ENCODE data around the gene ZBTB18.

The ZBTB18 gene

DNA sequence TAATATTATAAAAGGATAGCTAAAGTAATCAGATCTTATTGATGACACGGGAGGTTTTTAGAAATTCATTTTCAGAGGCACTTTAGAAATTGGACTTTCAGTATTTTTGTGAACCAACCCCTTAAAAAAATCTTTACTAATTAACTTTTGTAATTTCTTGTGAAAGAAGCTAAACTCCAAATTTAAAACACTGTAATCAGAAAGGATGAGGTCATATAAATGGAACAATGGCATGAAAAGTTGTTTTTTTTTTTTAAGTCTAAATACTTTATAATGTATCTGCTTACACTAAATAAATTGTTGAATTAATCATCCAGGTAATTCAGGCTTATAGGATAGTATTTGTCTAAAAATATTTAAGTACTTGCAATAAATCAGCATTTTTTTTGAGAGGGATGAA, 9.0 kb downstream of the ZBTB18 start:
- in situ Hi-C loops (cut with MboI; ENCODE audit: low sequenced_read_pairs): no loop called here
- H3K4me1 ChIP-seq: peaks cover 27% of the 10 kb centered on the region
- H3K36me3 ChIP-seq (replicated peaks): no peaks in the 10 kb centered on the region; the same call in 1 of the 2 replicates
- H3K27me3 ChIP-seq (ENCODE audit: low read depth): no peaks in the 10 kb centered on the region
- DNase-seq (ENCODE audit: low spot score in 2 of 2): no peak
- H3K9me3 ChIP-seq: no peaks in the 10 kb centered on the region
- no peak overlapping the region for H3K4me3 ChIP-seq

DNA sequence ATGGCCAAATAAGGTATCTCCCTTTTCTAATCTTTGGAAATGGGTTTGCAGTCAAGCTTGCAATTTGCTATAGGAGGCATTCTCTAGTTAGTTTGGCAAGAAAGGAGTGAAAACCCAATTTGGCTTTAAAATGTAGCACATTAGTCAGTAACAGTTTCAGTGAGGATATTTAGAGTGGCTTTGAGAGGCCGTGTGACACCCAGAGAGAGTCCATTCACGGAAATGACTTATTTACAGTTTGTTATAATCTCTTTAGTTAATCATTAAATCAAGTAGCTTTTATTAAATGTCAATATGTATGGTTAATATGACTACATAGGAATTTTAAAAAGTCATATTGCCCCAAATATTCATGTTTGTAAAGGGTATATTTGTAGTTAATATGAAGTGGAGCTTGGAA, 9.6 kb downstream of the ZBTB18 start:
- Histone ChIP-seq H3K36me3 (replicated peaks) (no peaks in the 10 kb centered on the region; the same call in 1 of the 2 replicates), H3K27me3 (ENCODE audit: low read depth) (no peaks in the 10 kb centered on the region), H3K4me1 (peaks cover 26% of the 10 kb centered on the region), H3K4me3 (no peak overlapping the region), H3K9me3 (no peaks in the 10 kb centered on the region)
- in situ Hi-C loops (cut with MboI; ENCODE audit: low sequenced_read_pairs): no loop called here
- no peak for DNase-seq (ENCODE audit: low spot score in 2 of 2)

DNA sequence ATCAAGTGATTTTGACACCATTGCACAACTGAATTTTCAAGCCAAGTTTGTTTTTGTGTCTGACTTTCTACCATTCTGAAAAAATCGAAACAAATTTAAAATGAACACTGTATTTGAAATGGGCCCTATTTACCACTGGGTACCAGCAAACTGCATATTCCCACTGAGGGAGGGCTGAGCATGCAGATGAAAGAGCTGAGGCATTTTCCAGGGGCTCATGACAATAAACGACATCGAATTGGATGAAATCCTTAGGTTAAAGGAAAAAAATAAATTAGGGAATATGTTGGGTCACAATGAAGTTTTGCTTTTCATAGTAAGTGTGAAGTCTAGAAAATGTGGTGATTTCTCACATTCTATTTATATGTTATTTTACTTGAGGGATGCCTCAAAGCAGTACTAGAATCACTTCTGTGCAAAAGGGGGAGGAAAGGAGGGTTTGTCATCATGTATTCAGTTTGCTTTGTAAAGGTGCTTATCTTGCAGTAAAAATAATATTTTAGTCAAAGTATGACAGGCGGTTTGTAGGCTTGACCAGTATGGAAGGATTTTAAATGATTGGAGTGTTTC, 11.2 kb downstream of the ZBTB18 start:
- Histone ChIP-seq H3K36me3 (replicated peaks) (no peaks in the 10 kb centered on the region; the same call in 1 of the 2 replicates), H3K4me1 (peaks cover 14% of the 10 kb centered on the region), H3K27me3 (ENCODE audit: low read depth) (no peaks in the 10 kb centered on the region), H3K9me3 (no peaks in the 10 kb centered on the region), H3K4me3 (no peak overlapping the region)
- DNase-seq (ENCODE audit: low spot score in 2 of 2): no peak
- in situ Hi-C loops (cut with MboI; ENCODE audit: low sequenced_read_pairs): no loop called here

DNA sequence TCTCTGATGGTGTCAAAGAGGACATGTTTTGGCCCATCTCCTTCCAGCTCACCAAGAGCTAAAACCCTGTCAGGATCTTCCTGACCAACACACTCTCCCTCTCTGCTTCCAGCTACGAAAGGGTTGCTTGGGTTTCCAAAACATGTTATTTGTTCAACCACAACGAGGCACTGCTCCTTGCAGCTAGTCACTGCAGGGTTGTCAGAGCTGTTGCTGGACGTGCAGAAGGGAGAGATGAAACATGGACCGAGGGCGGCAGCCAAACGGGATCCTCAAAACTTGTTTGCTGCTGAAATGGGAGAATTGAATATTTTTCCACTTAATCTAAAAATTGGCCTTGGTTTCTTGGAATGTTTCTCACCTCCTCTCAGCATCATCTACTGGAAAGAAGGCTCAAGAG, 12.4 kb downstream of the ZBTB18 start:
- in situ Hi-C loops (cut with MboI; ENCODE audit: low sequenced_read_pairs): no loop called here
- no peak overlapping the region for H3K4me3 ChIP-seq
- peaks cover 14% of the 10 kb centered on the region for H3K4me1 ChIP-seq

DNA sequence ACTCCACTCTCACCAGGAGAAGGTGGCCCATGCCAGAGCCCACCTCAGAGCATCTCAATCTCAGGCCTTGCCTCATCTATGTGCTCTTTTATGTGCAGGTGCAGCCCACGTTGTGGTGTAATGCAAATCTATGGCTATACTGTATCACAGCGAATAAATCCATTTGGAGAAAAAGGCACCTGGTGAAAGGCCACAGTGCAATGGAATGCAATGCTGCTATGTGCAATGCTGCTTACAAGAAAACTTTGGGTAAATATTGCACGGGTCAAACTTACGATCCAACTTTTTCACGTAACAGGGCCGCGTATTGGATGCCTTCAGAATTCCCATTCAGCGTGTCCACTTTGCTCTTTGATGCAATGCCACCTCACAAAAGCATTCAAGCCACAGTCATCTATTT, 13.5 kb downstream of the ZBTB18 start:
- H3K36me3 ChIP-seq (replicated peaks): no peaks in the 10 kb centered on the region
- peaks cover 11% of the 10 kb centered on the region for H3K4me1 ChIP-seq
- H3K27me3 ChIP-seq (ENCODE audit: low read depth): no peaks in the 10 kb centered on the region
- no peak overlapping the region for H3K4me3 ChIP-seq
- no peaks in the 10 kb centered on the region for H3K9me3 ChIP-seq
- in situ Hi-C loops (cut with MboI; ENCODE audit: low sequenced_read_pairs): no loop called here
- no peak for DNase-seq (ENCODE audit: low spot score in 2 of 2)

More for the DNA sequence above, 12.4 kb downstream of the ZBTB18 start:
- DNase-seq (ENCODE audit: low spot score in 2 of 2): no peak
- Histone ChIP-seq H3K27me3 (ENCODE audit: low read depth) (no peaks in the 10 kb centered on the region), H3K36me3 (replicated peaks) (no peaks in the 10 kb centered on the region), H3K9me3 (no peaks in the 10 kb centered on the region)

DNA sequence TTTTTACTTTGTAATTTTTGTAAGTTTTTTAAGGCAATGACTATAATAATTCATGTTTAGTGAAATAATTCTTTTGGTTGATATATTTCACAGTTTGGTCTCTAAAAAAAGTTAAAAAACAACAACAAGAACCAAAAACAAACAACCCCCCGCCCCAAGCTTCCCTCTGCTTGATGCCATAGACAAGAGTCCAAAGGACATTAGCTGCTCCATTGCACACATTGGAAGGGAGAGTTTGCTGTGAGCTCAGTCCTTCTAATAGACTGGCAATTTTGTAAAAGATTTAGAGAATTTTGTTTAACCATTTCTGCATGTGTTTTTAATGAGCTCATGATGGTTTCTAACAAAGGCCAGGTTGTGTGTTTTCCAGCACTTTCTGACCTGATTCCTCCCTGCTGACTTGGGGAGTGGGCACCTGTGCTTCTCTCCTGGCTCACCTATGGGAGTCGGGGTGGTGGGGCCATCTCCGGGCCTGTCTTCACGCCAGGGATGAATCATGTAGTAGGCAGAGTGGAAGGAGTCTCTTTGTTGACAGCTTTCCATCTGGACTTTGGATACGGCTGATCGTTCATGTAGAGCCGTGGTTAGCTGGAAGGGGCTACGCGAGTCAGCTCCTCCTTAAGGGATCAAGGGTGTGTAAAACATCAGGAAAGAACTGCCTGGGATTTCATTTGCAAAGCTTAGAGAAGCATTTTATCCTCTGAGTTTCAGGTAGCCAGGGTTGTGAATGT, 14.1 kb downstream of the ZBTB18 start:
- Histone ChIP-seq H3K4me3 (no peak overlapping the region), H3K36me3 (replicated peaks) (no peaks in the 10 kb centered on the region), H3K27me3 (ENCODE audit: low read depth) (no peaks in the 10 kb centered on the region), H3K9me3 (no peaks in the 10 kb centered on the region), H3K4me1 (peaks cover 5% of the 10 kb centered on the region)
- DNase-seq (ENCODE audit: low spot score in 2 of 2): no peak
- in situ Hi-C loops (cut with MboI; ENCODE audit: low sequenced_read_pairs): no loop called here

DNA sequence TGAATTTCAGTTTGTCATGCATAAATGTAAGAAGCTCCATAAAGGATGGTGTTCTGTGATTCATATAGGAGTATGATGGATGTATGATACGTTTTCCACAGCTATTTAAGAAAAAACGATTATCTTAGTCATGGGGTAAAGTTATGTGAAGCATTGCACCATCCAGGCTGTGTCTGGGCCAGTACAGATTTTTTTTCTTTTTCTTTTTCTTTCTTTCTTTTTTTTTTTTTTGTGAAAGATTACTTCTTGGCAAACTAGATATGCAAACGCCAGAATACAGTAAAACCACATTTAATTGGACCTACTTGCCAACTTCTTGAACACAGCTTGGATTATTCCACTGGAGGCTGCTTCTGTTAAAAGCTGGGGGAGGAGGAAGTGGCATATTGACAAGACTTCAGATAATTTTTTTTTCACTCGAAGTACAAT, 14.9 kb downstream of the ZBTB18 start:
- Histone ChIP-seq H3K9me3 (no peaks in the 10 kb centered on the region), H3K36me3 (replicated peaks) (no peaks in the 10 kb centered on the region), H3K27me3 (ENCODE audit: low read depth) (no peaks in the 10 kb centered on the region), H3K4me3 (no peak overlapping the region), H3K4me1 (peaks cover 5% of the 10 kb centered on the region; the same call in 1 of the 2 replicates)
- DNase-seq (ENCODE audit: low spot score in 2 of 2): no peak
- in situ Hi-C loops (cut with MboI; ENCODE audit: low sequenced_read_pairs): no loop called here

DNA sequence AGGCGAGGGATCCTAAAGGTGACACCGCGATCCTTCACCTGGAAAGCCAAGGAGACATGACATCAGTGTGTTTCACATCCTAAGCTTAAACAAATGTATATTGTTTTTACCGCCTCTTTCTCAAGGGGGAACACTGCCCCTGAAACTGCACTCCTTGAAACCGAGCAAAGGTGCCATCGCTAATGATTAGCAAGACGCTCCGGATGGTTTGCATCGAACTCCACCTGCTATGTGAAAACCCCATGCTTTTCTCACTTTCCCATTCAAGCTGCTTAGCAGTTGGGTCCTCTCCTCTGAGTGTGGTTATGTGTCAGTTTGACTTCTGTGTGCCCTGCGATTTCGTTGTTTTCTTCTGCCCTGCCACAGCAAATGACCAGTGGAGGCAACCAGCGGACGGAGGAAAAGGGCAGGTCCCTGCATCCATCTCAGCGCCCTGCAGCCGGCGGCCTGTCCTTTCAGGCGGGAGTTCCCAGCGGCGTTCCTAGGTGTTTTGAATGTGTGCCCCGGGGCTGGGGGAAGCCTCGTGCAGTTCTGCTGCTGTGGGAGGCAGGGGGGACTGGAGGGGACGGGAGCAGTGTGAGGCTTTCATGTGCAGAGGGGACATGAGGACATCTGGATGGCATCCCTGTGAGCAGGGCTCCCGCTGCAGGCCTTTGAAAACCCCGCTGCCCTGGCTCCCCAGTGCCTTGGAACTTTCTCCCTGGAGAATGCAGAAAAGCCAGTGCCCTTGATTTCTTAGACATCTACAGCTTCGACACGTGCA, 16.1 kb downstream of the ZBTB18 start:
- Histone ChIP-seq H3K4me1 (peaks cover 5% of the 10 kb centered on the region; the same call in 1 of the 2 replicates), H3K4me3 (no peak overlapping the region), H3K9me3 (no peaks in the 10 kb centered on the region), H3K36me3 (replicated peaks) (no peaks in the 10 kb centered on the region), H3K27me3 (ENCODE audit: low read depth) (no peaks in the 10 kb centered on the region)
- no peak for DNase-seq (ENCODE audit: low spot score in 2 of 2)
- in situ Hi-C loops (cut with MboI; ENCODE audit: low sequenced_read_pairs): no loop called here

DNA sequence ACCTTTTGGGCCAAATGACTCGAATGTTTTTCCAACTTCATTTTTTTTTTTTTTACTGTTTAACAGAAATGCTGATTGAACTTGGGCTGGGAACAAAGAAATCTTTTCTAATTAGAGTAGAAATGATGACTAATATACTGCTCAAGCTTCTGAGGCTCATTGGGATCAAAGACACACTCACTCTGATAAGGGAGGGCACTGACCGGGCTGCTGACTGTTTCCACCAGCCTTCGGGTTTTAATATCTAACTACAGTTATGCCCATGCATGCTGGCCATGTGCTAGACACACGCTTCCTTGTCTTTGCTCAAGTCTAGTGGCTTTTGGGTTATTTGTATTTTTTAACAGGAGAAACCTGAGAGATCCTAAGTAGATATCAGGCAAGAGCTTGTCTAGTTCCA, 16.8 kb downstream of the ZBTB18 start:
- Histone ChIP-seq H3K27me3 (ENCODE audit: low read depth) (no peaks in the 10 kb centered on the region), H3K9me3 (no peaks in the 10 kb centered on the region)
- no peak for DNase-seq (ENCODE audit: low spot score in 2 of 2)

DNA sequence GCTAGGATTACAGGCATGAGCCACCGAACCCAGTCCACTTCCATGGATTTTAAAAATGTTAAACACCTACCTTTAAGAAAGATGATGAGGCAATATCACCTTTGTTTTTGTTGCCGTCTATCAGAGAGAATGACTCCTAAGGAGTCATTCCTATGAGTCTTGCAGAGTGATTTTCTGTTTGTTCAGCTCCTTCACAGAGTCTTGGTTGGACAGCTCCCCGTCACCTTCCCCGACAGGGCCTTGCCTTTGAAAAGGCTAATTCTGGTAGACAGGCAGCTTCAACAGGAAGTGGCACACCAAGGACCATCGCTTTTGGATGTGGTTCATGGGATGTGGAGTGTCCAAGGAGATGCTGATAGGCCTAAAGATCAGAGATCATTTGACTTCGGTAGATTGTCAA, 17.5 kb downstream of the ZBTB18 start:
- Histone ChIP-seq H3K4me1 (no peaks in the 10 kb centered on the region), H3K9me3 (no peaks in the 10 kb centered on the region), H3K27me3 (ENCODE audit: low read depth) (no peaks in the 10 kb centered on the region), H3K4me3 (no peak overlapping the region), H3K36me3 (replicated peaks) (no peaks in the 10 kb centered on the region)
- no peak for DNase-seq (ENCODE audit: low spot score in 2 of 2)
- in situ Hi-C loops (cut with MboI; ENCODE audit: low sequenced_read_pairs): no loop called here

More for the DNA sequence above, 16.8 kb downstream of the ZBTB18 start:
- Histone ChIP-seq H3K4me3 (no peak overlapping the region), H3K4me1 (no peaks in the 10 kb centered on the region; the same call in 1 of the 2 replicates), H3K36me3 (replicated peaks) (no peaks in the 10 kb centered on the region)
- in situ Hi-C loops (cut with MboI; ENCODE audit: low sequenced_read_pairs): no loop called here

DNA sequence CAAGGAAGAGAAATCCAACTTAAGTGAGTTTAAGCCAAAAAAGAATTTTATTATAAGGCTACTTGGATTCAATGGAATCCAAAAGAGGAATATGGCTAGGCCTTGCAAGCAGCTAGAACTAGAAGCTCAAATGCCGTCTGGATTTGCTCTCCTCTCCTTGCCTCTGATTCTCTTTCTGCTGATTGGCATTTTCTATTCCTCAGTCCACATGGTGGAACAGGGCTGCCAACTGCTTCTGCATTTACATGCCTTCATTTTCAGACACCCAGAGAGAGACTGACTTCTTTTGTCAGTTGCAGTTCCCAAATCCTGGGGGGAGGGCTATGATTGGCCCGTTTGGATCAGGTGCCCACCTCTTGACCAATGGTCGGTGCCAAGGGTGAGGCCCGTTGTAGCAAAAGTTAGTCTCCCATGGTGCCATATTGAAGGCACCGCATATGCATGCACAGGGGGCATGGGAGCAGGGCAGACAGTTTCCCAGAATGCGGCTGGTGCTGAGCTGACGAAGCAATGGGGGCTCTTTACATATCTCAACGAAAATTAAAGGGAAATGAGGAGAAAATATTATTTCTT, 18.3 kb downstream of the ZBTB18 start:
- H3K36me3 ChIP-seq (replicated peaks): no peaks in the 10 kb centered on the region
- in situ Hi-C loops (cut with MboI; ENCODE audit: low sequenced_read_pairs): no loop called here
- no peaks in the 10 kb centered on the region for H3K9me3 ChIP-seq
- H3K27me3 ChIP-seq (ENCODE audit: low read depth): no peaks in the 10 kb centered on the region
- DNase-seq (ENCODE audit: low spot score in 2 of 2): no peak
- H3K4me3 ChIP-seq: no peak overlapping the region
- no peaks in the 10 kb centered on the region for H3K4me1 ChIP-seq

DNA sequence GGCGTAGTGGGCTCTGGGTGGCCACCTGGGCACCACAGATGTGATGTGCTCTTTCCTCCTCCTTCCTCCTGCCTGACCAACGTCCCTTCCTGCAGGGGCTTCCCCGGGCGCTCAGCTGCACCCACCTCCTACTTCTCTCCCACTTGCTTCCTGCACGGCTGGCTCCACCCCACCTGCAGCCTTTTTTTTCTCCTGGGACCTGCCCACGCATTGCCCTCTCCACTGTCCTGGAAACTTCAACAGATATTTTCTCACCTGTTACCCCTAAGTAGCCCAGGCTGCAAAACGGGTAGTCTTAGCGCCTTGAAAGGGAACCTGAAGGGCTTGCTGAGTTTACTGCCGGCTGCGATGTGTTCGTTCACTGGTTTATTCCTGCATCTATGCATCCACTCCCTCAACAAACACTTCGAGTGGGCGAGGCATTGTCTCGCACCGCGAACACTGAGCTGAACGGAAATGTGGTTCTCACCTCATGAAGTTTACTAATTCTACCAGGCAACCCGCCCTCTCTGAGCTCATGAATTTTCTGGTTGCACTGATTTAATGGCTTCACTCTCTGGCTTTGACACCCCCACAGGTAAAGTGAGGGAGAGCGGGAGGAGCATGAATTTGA, 23.6 kb downstream of the ZBTB18 start:
- H3K9me3 ChIP-seq: no peaks in the 10 kb centered on the region
- H3K4me1 ChIP-seq: no peaks in the 10 kb centered on the region
- no peak overlapping the region for H3K4me3 ChIP-seq
- H3K36me3 ChIP-seq (replicated peaks): no peaks in the 10 kb centered on the region
- no peak for DNase-seq (ENCODE audit: low spot score in 2 of 2)
- in situ Hi-C loops (cut with MboI; ENCODE audit: low sequenced_read_pairs): no loop called here
- no peaks in the 10 kb centered on the region for H3K27me3 ChIP-seq (ENCODE audit: low read depth)

DNA sequence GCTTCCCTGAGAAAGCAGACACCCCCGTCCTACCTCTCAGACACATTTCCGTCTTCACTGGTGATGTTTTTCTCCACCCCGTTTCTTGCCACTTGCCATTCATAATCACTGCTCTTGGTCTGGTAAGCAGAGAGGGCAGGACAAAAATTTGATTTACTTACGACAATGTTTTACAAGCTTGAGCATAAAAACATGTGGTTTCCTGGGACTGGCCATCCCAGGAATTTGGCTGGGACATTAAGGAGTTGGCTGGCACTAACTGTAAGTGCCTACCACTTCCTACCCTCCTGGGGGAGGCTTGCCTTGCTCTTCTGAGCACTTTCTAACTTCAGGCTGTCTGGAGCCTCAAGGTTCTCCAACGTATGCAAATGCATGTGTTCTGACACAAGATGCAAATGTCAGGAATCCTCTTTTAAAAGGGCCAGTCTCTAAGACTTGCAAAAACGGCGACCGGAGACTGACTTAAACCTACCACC, 24.2 kb downstream of the ZBTB18 start:
- in situ Hi-C loops (cut with MboI; ENCODE audit: low sequenced_read_pairs): no loop called here
- H3K4me3 ChIP-seq: no peak overlapping the region
- no peaks in the 10 kb centered on the region for H3K9me3 ChIP-seq
- H3K27me3 ChIP-seq (ENCODE audit: low read depth): no peaks in the 10 kb centered on the region
- no peaks in the 10 kb centered on the region for H3K36me3 ChIP-seq (replicated peaks)
- no peaks in the 10 kb centered on the region for H3K4me1 ChIP-seq
- no peak for DNase-seq (ENCODE audit: low spot score in 2 of 2)

All from HAP-1 (cell line).